Effector CD8-positive, alpha-beta T cell (primary cell): ENCODE measurements around the gene ARID1B.
"Not testable (repeated sequence)": the region's sequence is repeated elsewhere in the genome, so short reads cannot be mapped to it uniquely, and the experiment has no call there.

ENCODE experiments used
- DNase-seq: peaks from one replicate; lab custom pipeline; 2025; lab: John Stamatoyannopoulos, UW

Gene ARID1B

DNA sequence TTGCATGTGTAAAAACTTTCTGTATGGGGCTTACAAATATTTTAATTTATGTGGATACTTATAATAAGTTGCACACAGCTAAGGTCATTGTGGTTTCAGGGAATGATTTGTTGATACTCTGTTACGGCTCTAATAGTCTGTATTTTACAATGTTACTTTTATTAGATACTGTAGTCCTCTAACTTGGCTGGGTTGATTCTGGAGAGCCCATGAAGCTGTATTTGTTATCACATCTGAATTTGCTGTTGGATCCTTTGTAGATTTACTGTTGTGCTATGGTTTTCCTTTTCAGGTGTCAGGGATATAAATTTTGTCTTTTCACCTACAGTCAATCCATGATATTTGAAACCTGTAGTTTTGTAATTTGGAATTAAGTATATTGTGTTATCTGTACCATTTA, 161.0 kb downstream of the ARID1B start:
- no peak for DNase-seq

DNA sequence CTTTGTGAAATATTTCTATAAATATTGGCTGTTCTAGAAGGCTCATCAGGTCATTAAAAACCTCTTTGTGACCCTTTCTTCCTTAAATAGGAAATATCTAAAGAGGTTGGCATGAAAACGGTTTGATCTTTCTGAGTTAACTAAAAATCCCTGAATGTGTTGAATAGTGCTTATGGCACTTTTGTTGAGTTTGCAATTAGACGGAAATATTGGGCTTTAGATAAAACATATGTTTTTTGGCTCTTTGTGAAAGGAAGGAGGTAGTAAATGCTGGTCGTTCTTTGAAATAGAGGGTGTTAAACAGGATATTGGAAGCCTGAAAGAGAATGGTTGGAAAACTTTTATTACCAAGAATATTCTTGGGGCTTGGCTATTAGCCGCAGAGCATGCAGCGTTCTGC, 163.0 kb downstream of the ARID1B start:
- no peak for DNase-seq

GRCh38 chr6:156942266-156942665, 165.1 kb downstream of the ARID1B start:
- DNase-seq, result no peak

GRCh38 chr6:156943166-156943565, 166.0 kb downstream of the ARID1B start:
- no peak for DNase-seq

GRCh38 chr6:156943816-156944215, 166.6 kb downstream of the ARID1B start:
- no peak for DNase-seq

- no peak for DNase-seq
Observed at GRCh38 chr6:156944412-156944811, 167.2 kb downstream of the ARID1B start.

DNA sequence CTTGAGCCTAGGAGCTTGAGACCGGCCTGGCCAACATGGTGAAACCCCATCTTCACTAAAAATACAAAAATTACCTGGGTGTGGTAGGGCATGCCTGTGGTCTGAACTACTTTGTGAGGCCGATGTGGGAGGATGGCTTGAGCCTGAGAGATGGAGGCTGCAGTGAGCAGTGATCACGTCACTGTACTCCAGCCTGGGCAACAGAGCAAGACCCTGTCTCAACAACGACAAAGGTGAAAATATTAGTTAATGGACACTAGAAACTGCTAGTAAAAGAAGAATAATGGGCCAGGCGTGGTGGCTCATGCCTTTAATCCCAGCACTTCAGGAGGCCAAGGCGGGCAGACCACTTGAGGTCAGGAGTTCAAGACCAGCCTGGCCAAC, 168.6 kb downstream of the ARID1B start:
- DNase-seq, result not testable (repeated sequence)

DNA sequence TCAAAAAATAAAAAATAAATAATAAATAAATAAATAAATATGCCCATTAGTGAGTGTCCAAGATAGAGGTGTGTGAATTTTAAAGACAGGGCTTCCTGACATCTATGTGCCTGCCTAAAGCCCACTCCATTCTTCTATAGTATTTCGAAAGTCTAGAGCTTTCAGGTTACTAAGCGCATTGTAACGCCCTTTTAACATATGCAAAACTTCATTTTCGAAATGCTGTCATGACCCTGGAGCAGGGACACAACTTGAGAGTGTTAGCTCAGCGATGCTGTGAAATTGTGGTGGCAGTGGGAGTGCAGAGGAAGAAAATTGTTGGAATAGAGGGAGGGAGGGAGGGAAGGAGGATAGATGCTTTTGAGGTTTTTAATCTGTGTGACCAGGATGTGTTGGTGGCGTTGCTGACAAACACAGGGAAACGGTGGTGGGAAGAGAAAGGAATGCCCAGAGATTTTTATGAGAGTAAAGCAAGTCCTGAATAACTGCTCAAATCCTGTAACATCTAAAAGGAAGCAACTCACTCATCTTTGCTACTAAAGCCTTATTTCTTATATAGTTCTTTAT, 169.3 kb downstream of the ARID1B start:
- no peak for DNase-seq

DNA sequence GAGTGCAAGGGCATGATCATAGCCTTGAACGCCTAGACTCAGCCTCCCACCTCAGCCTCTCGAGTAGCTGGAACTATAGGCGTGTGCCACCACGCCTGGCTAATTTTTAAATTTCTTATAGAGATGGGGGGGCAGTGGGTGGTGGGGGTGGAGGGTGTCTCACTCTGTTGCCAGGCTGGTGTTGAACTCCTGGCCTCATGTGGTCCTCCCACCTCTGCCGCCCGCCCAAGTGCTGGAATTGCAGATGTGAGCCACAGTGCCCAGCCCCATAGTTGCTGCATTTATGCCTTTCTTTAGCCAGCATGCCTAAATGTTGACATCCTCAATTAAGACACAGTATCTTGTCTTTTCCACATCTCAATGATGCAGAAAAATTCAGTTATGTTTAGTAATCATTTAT, 171.1 kb downstream of the ARID1B start:
- DNase-seq, result no peak

- DNase-seq, result no peak
Observed at GRCh38 chr6:156948807-156949206, 171.6 kb downstream of the ARID1B start.

DNA sequence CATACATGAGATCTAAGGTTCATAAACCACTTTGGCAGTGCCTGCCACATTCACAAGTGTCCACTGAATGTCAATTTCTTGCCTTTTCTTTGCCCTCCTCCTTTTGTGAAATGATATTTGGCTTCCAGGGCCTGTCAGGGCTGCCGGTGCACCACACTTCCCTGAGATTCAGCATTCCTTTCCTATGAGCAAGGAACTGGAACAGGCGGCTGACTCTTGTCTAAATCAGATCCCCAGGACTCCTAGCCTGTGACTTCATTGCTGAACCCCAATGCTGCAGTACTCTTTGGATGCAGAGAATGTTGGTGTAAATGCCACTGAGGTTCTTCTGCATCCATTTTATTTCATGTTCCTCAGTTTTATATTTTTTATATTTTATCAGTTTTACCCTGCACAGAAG, 172.2 kb downstream of the ARID1B start:
- no peak for DNase-seq

DNA sequence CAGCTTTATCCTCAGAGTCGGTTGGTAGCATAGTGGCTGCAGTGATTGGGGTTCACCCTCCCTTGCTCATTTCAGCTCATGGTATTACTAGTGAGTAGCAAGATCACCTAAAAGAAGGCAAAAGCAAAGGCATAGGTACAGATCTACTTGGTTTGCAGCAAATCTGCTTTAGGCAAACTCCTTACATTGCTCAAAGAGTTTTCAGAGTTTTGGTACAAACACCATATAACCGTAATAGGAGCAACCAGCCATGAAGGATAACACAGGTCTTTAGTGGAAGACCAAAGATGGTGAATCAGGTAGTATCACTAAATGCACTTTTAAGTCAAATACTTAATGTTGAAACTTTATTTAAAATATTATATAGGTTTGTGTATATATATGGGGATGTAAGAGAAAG, 172.9 kb downstream of the ARID1B start:
- no peak for DNase-seq

DNA sequence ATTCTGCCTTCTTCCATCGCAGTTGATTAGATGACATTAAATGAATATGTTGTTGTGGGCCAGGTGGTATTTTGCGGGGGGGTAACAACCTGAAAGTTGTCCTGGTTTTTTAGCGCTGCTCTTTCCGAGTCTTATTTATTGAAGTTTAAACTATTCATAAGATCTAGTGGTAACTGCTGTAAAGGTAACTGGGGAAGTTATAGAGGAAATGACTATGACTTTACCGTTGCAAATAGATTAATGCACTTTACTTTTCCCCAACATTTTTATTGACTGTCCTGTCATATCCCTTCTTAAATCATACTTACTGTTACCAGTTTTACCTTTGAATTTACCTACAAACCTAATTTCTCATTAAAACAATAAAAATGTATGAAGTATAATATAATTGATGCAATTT, 173.4 kb downstream of the ARID1B start:
- no peak for DNase-seq

DNA sequence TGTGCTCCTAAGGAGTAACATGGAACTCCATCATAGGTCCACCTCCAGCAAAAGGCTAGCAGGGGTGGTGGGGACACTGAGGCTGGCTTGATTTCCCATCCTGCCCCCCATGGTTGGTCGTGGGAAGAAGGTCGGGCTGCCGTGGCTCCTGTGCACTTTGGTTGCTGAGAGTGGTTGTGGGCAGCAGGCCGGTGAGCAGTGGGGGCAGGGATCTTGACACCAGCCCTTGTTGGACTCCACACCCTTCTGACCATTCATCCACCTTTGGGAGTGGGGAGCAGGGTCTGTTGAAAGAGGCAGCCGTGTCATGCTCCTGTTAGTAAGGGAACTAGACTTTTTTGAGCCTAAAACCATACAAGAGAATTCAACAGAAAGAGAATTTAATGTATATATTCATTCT, 175.2 kb downstream of the ARID1B start:
- no peak for DNase-seq

DNA sequence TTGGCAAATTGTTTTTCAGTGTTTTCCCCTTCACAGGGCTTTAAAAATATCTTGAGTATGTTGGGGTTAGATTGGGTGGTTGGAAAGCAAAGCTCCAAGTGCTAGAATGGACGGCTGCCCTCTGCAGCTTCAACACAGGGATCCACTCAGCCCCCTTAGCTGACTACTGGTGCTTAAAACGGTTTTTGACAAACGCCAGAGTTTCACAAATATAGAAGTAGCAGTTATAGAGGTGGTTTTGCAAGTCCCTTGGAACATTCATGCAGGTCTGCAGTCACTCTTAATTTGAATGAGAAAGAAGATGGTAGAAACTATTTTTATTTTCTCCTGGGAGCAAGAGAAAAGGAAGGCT, 175.9 kb downstream of the ARID1B start:
- DNase-seq, result no peak

GRCh38 chr6:156953479-156954146, 176.4 kb downstream of the ARID1B start:
- DNase-seq, result peak; percentile 28

GRCh38 chr6:156954191-156954590, 177.0 kb downstream of the ARID1B start:
- DNase-seq, result no peak

DNA sequence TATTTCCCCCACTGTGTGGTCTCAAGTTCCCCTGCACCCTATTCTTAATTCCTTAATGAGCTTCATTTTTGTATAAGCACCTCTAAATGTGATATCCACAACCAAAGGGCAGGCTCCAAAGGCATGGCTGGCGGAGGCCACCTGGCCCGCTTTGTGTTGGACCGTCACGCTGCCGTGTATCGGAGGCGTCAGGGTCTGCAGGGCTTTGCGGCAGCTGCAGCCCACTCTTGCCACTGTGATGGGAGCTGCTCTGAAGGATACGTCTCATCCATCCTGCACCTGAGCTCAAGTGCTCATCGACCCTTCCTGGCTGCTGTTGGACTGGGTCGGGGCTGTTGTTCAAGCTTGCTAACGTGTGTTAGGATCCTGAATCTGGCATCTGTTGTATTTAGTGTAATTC, 177.6 kb downstream of the ARID1B start:
- no peak for DNase-seq

GRCh38 chr6:156955494-156956183, 178.5 kb downstream of the ARID1B start:
- DNase-seq, result no peak

- no peak for DNase-seq
Observed at GRCh38 chr6:156956286-156956685, 179.1 kb downstream of the ARID1B start.

DNA sequence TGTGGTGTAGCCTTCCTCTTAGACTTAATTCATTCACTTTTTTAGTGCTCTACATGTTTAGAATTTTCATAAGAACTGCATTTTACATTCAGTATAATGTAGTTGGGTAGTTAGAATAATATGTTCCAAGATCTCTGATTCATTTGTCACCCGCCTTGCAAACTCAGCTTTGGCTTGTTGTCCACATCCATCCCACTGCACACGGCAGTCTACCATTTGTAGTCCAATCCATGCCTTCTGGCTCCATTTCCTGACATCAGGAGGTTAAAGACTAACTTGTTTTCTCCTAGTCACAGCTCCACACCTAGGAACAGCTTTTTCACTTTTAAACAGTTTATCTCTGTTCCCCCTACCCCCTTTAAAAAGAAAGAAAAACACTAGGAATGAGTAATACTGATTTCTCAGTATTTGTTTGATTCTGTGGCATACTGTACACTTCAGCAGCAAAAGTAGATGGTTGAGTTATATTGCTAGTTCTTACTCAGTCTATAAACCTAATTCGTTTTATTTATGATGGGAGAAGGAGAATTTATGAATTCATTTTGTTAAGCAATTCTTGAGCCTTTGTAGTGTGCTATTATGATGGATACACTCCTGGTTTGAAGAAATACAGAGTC, 180.9 kb downstream of the ARID1B start:
- no peak for DNase-seq

DNA sequence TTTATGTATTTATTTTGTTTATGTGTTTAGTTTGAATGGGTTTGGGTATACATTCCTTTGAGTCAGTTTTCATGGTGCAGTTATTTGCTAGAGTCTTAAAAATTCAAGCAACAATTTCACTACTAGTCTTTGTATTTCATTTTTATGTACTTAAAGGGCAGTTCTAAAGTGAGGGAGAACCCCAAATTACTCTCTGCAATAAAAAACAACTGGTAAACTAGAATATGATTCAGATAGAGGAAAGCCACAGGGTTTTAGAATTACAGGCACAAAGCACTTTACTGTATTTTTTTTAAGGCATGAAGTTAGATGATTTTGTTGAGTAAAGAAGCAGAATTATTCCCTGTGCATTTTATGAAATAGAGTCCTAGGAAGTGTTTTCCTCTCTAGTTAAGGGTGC, 183.3 kb downstream of the ARID1B start:
- no peak for DNase-seq

GRCh38 chr6:156961282-156961892, 184.2 kb downstream of the ARID1B start:
- DNase-seq, result no peak
